SK-N-MC (cell line): ENCODE results near the gene CYSTM1.

Experiments used
- DNase-seq: peaks from one replicate; pipeline ENCODE4 v3.0.0-alpha.2; 2011; ENCODE audit warnings: low read depth, low spot score
- H3K27ac ChIP-seq: fragments of 200-600 bp; sonication (generic); 2 replicates; pipeline ENCODE4 v1.5.1; 2016; ENCODE audit warnings: mixed run types
- H3K36me3 ChIP-seq: fragments of 200-600 bp; sonication (generic); 2 replicates; pipeline ENCODE4 v1.6.1; 2017; ENCODE audit warnings: antibody characterized with exemption, low read length, mixed read lengths; ENCODE audit not compliant: insufficient read depth
- H3K4me3 ChIP-seq: fragments of 200-600 bp; sonication (generic); 2 replicates; pipeline ENCODE4 v1.5.1; 2016
- H3K9ac ChIP-seq: fragments of 200-600 bp; sonication (generic); 2 replicates; pipeline ENCODE4 v1.8.0; 2017; ENCODE audit warnings: mixed run types, mixed read lengths; ENCODE audit not compliant: insufficient read length
- H3K9me3 ChIP-seq: fragments of 200-600 bp; sonication (generic); 2 replicates; pipeline ENCODE4 v1.6.1; 2017; ENCODE audit warnings: low read depth, mild to moderate bottlenecking, antibody characterized with exemption, low read length, moderate library complexity, mixed read lengths
- EZH2 ChIP-seq: fragments of 200-600 bp; sonication (generic); IDR thresholded peaks from one replicate; pipeline ENCODE4 v1.6.1; 2017; ENCODE audit warnings: antibody characterized with exemption
- FOXP2 ChIP-seq: optimal IDR thresholded peaks from 2 replicates; pipeline ENCODE3; 2011; ENCODE audit warnings: mild to moderate bottlenecking, moderate library complexity; ENCODE audit not compliant: insufficient read depth; ENCODE audit errors: extremely low read length, control extremely low read depth
- POLR2AphosphoS5 ChIP-seq: IDR thresholded peaks from 2 replicates; pipeline ENCODE4 v1.6.1; 2012; ENCODE audit warnings: mild to moderate bottlenecking, low read depth, low read length, borderline replicate concordance

CYSTM1 gene

GRCh38 chr5:140181002-140181483 lies 6.1 kb downstream of the CYSTM1 start:
- TF ChIP-seq EZH2 (no peak), FOXP2 (no peak), POLR2AphosphoS5 (no peak)
- Histone ChIP-seq H3K36me3 (no peaks in the 10 kb centered on the region), H3K4me3 (no peak overlapping the region), H3K9ac (no peak overlapping the region), H3K27ac (no peak overlapping the region), H3K9me3 (no peaks in the 10 kb centered on the region)
- no peak for DNase-seq

GRCh38 chr5:140181525-140181924 lies 6.5 kb downstream of the CYSTM1 start:
- no peaks in the 10 kb centered on the region for H3K36me3 ChIP-seq
- no peak overlapping the region for H3K4me3 ChIP-seq
- H3K27ac ChIP-seq = no peak overlapping the region
- no peaks in the 10 kb centered on the region for H3K9me3 ChIP-seq
- TF ChIP-seq FOXP2 (no peak), POLR2AphosphoS5 (no peak), EZH2 (no peak)
- no peak for DNase-seq
- no peak overlapping the region for H3K9ac ChIP-seq

- Histone ChIP-seq H3K9me3 (no peaks in the 10 kb centered on the region), H3K9ac (no peak overlapping the region), H3K27ac (no peak overlapping the region), H3K36me3 (no peaks in the 10 kb centered on the region), H3K4me3 (no peak overlapping the region)
- DNase-seq = no peak
- no peak for TF ChIP-seq FOXP2
- no peak for TF ChIP-seq EZH2
- TF ChIP-seq POLR2AphosphoS5 = no peak
Observed at GRCh38 chr5:140182075-140182711, 7.2 kb downstream of the CYSTM1 start.

- H3K36me3 ChIP-seq = no peaks in the 10 kb centered on the region
- no peak for DNase-seq
- H3K9me3 ChIP-seq = no peaks in the 10 kb centered on the region
- no peak for TF ChIP-seq POLR2AphosphoS5
- no peak overlapping the region for H3K4me3 ChIP-seq
- H3K27ac ChIP-seq = no peak overlapping the region
- H3K9ac ChIP-seq = no peak overlapping the region
Observed at GRCh38 chr5:140182803-140183367, 7.9 kb downstream of the CYSTM1 start.

GRCh38 chr5:140185409-140185808 lies 10.4 kb downstream of the CYSTM1 start:
- TF ChIP-seq POLR2AphosphoS5 (no peak), EZH2 (no peak), FOXP2 (no peak)
- no peak for DNase-seq
- Histone ChIP-seq H3K9me3 (no peaks in the 10 kb centered on the region), H3K4me3 (no peak overlapping the region), H3K9ac (no peak overlapping the region), H3K27ac (no peak overlapping the region; the same call in 1 of the 2 replicates), H3K36me3 (0 out of 2 replicates have a peak, but pooled peaks cover 8% of the 10 kb centered on the region)

GRCh38 chr5:140186267-140186671 lies 11.3 kb downstream of the CYSTM1 start:
- H3K36me3 ChIP-seq = 0 out of 2 replicates have a peak, but pooled peaks cover 8% of the 10 kb centered on the region
- H3K4me3 ChIP-seq = no peak overlapping the region
- DNase-seq = no peak
- no peak for TF ChIP-seq FOXP2
- TF ChIP-seq EZH2 = no peak
- TF ChIP-seq POLR2AphosphoS5 = no peak
- no peaks in the 10 kb centered on the region for H3K9me3 ChIP-seq
- no peak overlapping the region for H3K27ac ChIP-seq
- no peak overlapping the region for H3K9ac ChIP-seq

GRCh38 chr5:140189253-140189652 lies 14.3 kb downstream of the CYSTM1 start:
- no peak for TF ChIP-seq POLR2AphosphoS5
- no peak for TF ChIP-seq FOXP2
- TF ChIP-seq EZH2 = no peak
- no peak overlapping the region for H3K9ac ChIP-seq
- peak overlapping the region; percentile 85; the same call in 1 of the 2 replicates for H3K27ac ChIP-seq
- no peak overlapping the region for H3K4me3 ChIP-seq
- H3K9me3 ChIP-seq = no peaks in the 10 kb centered on the region
- H3K36me3 ChIP-seq = peaks cover 9% of the 10 kb centered on the region; the same call in 1 of the 2 replicates
- DNase-seq = no peak

- peak overlapping the region; percentile 85 for H3K27ac ChIP-seq
- DNase-seq = no peak
- H3K9me3 ChIP-seq = no peaks in the 10 kb centered on the region
- H3K4me3 ChIP-seq = peak overlapping the region; percentile 8; the same call in 1 of the 2 replicates
- no peak for TF ChIP-seq FOXP2
- TF ChIP-seq POLR2AphosphoS5 = no peak
- no peak for TF ChIP-seq EZH2
- H3K9ac ChIP-seq = peak overlapping the region; percentile 21
- peaks cover 14% of the 10 kb centered on the region; the same call in 1 of the 2 replicates for H3K36me3 ChIP-seq
Observed at GRCh38 chr5:140189977-140190871, 15.2 kb downstream of the CYSTM1 start.
